Measurements from ENCODE around the gene HBE1.

HBE1 gene

DNA sequence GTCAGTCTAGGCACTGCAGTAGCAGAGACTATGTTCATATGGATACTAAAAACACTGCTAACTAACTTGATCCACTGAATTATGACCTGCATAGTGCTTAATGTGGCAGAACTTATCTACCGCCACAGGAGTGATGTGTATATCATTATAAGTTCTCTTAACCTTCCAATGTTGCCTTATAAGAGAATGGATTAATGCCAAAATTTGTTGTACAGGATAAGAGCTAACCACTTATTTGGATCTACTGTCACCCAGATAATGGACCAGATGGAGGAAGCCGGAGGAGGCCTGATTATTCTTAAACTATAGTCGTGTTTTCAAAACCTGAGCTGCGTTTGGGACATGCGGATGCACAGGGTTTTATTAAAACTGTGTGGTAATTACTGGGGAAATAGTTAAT is 33.9 kb upstream of the HBE1 start (continued):
- TF ChIP-seq, protein P1, sequence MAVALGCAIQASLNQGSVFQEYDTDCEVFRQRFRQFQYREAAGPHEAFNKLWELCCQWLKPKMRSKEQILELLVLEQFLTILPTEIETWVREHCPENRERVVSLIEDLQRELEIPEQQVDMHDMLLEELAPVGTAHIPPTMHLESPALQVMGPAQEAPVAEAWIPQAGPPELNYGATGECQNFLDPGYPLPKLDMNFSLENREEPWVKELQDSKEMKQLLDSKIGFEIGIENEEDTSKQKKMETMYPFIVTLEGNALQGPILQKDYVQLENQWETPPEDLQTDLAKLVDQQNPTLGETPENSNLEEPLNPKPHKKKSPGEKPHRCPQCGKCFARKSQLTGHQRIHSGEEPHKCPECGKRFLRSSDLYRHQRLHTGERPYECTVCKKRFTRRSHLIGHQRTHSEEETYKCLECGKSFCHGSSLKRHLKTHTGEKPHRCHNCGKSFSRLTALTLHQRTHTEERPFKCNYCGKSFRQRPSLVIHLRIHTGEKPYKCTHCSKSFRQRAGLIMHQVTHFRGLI (tag by site-specific recombination; IDR thresholded peaks at IDR 0.05) = no peak
- TF ChIP-seq, protein P2, sequence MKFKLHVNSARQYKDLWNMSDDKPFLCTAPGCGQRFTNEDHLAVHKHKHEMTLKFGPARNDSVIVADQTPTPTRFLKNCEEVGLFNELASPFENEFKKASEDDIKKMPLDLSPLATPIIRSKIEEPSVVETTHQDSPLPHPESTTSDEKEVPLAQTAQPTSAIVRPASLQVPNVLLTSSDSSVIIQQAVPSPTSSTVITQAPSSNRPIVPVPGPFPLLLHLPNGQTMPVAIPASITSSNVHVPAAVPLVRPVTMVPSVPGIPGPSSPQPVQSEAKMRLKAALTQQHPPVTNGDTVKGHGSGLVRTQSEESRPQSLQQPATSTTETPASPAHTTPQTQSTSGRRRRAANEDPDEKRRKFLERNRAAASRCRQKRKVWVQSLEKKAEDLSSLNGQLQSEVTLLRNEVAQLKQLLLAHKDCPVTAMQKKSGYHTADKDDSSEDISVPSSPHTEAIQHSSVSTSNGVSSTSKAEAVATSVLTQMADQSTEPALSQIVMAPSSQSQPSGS (tag by site-specific recombination; IDR thresholded peaks at IDR 0.05; ENCODE audit: low read depth) = no peak
- TF ChIP-seq ZNF112 (tag by site-specific recombination; IDR thresholded peaks at IDR 0.05) (no peak), IKZF3 (tag by site-specific recombination; IDR thresholded peaks at IDR 0.05) (no peak), ZNF76 (tag by site-specific recombination; IDR thresholded peaks at IDR 0.05; ENCODE audit: borderline replicate concordance, low read depth) (no peak), TRIM28 (IDR thresholded peaks at IDR 0.05; ENCODE audit: borderline replicate concordance, low read length) (no peak)

DNA sequence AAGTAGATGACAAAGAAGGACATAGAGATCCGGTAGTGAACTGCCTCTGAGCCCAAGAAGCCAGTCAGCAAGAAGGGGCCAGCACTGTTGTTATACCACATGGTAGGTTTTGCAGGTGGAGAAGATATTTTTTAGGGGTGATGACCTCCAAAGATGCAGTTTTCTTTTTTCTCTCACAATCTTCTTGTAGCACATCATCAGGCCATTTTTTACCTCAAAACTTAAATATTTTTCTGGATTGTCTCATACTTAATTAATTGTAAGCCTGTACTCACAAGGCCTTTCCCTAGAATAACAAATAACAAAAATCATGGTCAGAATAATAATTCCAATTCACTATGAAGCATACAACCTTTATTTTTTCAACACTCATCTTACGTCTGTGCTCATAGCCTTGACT is 32.1 kb upstream of the HBE1 start, which contains the start of gene OR51B4:
TSS of gene OR51B4 (minus strand) at position 101 of the 400 bp plus-strand sequence. CDS start at position 101, 0 bp downstream.
- ChIA-PET POLR2A (interaction anchor here (0.6 kb wide), 1 partner anchor 487 kb away, joined by 3 read pairs; no protein-coding TSS in a partner anchor), CTCF (no interaction called here)
- TF ChIP-seq ZNF354C (tag by site-specific recombination; IDR thresholded peaks at IDR 0.05; ENCODE audit: borderline replicate concordance, low read depth) (no peak), ZNF23 (tag by site-specific recombination; IDR thresholded peaks at IDR 0.05; ENCODE audit: borderline replicate concordance) (no peak), ZSCAN16 (tag by site-specific recombination; IDR thresholded peaks at IDR 0.05) (no peak)

DNA sequence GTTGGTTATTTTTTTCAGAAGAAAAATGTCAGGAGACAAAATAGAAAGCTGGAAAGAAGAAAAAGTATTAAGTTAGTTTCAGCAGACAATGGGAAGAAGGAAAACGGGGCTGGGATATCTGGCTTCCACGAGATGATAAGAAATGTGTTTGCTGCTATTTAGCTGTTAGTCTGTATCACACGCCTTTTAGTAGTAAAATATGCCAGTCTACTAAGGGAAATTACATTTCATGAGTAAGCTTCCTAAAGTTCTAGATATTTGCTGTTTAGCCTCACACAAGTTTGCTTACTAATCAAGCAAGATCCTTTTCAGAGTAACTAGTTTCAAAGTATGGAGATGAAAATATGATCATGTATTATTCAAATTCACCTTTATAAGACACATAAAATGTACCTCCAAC is 30.5 kb upstream of the HBE1 start:
- CTCF ChIA-PET = no interaction called here
- no peak overlapping the region for H3K27ac ChIP-seq (ENCODE audit: extremely low read depth, low read depth, low read length)
- H3K36me3 ChIP-seq (ENCODE audit: control insufficient read depth in 2 of 2, insufficient read depth in 1 of 2, low read length in 2 of 2) = no peaks in the 10 kb centered on the region
- POLR2A ChIA-PET = no interaction called here
- H3K4me3 ChIP-seq (ENCODE audit: low read depth, low read length) = no peak overlapping the region
- no peaks in the 10 kb centered on the region for H3K9me3 ChIP-seq (ENCODE audit: control insufficient read depth, insufficient read depth, low read depth, low read length)
- no peaks in the 10 kb centered on the region for H3K4me1 ChIP-seq (ENCODE audit: control insufficient read depth, insufficient read depth, low read length)
- TF ChIP-seq, protein P3, sequence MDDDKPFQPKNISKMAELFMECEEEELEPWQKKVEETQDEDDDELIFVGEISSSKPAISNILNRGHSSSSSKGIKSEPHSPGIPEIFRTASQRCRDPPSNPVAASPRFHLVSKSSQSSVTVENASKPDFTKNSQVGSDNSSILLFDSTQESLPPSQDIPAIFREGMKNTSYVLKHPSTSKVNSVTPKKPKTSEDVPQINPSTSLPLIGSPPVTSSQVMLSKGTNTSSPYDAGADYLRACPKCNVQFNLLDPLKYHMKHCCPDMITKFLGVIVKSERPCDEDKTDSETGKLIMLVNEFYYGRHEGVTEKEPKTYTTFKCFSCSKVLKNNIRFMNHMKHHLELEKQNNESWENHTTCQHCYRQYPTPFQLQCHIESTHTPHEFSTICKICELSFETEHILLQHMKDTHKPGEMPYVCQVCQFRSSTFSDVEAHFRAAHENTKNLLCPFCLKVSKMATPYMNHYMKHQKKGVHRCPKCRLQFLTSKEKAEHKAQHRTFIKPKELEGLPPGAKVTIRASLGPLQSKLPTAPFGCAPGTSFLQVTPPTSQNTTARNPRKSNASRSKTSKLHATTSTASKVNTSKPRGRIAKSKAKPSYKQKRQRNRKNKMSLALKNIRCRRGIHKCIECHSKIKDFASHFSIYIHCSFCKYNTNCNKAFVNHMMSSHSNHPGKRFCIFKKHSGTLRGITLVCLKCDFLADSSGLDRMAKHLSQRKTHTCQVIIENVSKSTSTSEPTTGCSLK (tag by site-specific recombination; IDR thresholded peaks at IDR 0.05) = no peak
- TF ChIP-seq SETDB1 (IDR thresholded peaks at IDR 0.05; ENCODE audit: insufficient read length, low read length) (no peak), ZFHX2 (tag by site-specific recombination; conservative IDR thresholded peaks at IDR 0.05) (no peak), ZNF658 (tag by site-specific recombination; IDR thresholded peaks at IDR 0.05) (no peak), ZNF571 (tag by site-specific recombination; IDR thresholded peaks at IDR 0.05) (no peak), ZNF530 (tag by site-specific recombination; IDR thresholded peaks at IDR 0.05; ENCODE audit: low read depth) (no peak), ZNF132 (tag by site-specific recombination; IDR thresholded peaks at IDR 0.05; ENCODE audit: borderline replicate concordance) (no peak), RBAK (tag by site-specific recombination; IDR thresholded peaks at IDR 0.05) (no peak), ZNF221 (tag by site-specific recombination; IDR thresholded peaks at IDR 0.05; ENCODE audit: borderline replicate concordance) (no peak), TRIM28 (IDR thresholded peaks at IDR 0.05; ENCODE audit: borderline replicate concordance, low read length) (no peak), ZBTB20 (tag by site-specific recombination; IDR thresholded peaks at IDR 0.05) (no peak)
- TF ChIP-seq, protein P4, sequence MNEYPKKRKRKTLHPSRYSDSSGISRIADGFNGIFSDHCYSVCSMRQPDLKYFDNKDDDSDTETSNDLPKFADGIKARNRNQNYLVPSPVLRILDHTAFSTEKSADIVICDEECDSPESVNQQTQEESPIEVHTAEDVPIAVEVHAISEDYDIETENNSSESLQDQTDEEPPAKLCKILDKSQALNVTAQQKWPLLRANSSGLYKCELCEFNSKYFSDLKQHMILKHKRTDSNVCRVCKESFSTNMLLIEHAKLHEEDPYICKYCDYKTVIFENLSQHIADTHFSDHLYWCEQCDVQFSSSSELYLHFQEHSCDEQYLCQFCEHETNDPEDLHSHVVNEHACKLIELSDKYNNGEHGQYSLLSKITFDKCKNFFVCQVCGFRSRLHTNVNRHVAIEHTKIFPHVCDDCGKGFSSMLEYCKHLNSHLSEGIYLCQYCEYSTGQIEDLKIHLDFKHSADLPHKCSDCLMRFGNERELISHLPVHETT (tag by site-specific recombination; IDR thresholded peaks at IDR 0.05) = no peak
- TF ChIP-seq, protein P5, sequence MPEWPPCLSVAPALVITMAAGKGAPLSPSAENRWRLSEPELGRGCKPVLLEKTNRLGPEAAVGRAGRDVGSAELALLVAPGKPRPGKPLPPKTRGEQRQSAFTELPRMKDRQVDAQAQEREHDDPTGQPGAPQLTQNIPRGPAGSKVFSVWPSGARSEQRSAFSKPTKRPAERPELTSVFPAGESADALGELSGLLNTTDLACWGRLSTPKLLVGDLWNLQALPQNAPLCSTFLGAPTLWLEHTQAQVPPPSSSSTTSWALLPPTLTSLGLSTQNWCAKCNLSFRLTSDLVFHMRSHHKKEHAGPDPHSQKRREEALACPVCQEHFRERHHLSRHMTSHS (tag by site-specific recombination; IDR thresholded peaks at IDR 0.05) = no peak
- TF ChIP-seq, protein P6, sequence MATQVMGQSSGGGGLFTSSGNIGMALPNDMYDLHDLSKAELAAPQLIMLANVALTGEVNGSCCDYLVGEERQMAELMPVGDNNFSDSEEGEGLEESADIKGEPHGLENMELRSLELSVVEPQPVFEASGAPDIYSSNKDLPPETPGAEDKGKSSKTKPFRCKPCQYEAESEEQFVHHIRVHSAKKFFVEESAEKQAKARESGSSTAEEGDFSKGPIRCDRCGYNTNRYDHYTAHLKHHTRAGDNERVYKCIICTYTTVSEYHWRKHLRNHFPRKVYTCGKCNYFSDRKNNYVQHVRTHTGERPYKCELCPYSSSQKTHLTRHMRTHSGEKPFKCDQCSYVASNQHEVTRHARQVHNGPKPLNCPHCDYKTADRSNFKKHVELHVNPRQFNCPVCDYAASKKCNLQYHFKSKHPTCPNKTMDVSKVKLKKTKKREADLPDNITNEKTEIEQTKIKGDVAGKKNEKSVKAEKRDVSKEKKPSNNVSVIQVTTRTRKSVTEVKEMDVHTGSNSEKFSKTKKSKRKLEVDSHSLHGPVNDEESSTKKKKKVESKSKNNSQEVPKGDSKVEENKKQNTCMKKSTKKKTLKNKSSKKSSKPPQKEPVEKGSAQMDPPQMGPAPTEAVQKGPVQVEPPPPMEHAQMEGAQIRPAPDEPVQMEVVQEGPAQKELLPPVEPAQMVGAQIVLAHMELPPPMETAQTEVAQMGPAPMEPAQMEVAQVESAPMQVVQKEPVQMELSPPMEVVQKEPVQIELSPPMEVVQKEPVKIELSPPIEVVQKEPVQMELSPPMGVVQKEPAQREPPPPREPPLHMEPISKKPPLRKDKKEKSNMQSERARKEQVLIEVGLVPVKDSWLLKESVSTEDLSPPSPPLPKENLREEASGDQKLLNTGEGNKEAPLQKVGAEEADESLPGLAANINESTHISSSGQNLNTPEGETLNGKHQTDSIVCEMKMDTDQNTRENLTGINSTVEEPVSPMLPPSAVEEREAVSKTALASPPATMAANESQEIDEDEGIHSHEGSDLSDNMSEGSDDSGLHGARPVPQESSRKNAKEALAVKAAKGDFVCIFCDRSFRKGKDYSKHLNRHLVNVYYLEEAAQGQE (tag by site-specific recombination; IDR thresholded peaks at IDR 0.05) = no peak

More for the DNA sequence above, 32.1 kb upstream of the HBE1 start, which contains the start of gene OR51B4:
- H3K9me3 ChIP-seq (ENCODE audit: control insufficient read depth, insufficient read depth, low read depth, low read length) = no peaks in the 10 kb centered on the region
- H3K4me1 ChIP-seq (ENCODE audit: control insufficient read depth, insufficient read depth, low read length) = no peaks in the 10 kb centered on the region
- H3K4me3 ChIP-seq (ENCODE audit: low read depth, low read length) = no peak within 1 kb of the TSS
- H3K36me3 ChIP-seq (ENCODE audit: control insufficient read depth in 2 of 2, insufficient read depth in 1 of 2, low read length in 2 of 2) = no peaks in the 10 kb centered on the region
- no peak within 1 kb of the TSS for H3K27ac ChIP-seq (ENCODE audit: extremely low read depth, low read depth, low read length)

All from HEK293 (cell line).